ENCODE results near the gene GLO1. TPM values are rescaled to one million over a fixed set of nuclear protein-coding genes. Genes with fewer than 3 reads are reported as not detected.
A peak's percentile ranks its signal among the peaks of the same experiment; 100 is the strongest.
"Not testable (repeated sequence)": the region's sequence is repeated elsewhere in the genome, so short reads cannot be mapped to it uniquely, and the experiment has no call there.

GLO1 gene
- total RNA-seq, 1 experiment from 2014 or later, result 188 TPM

GRCh38 chr6:38701551-38701950 is 1.4 kb downstream of the GLO1 start:
- peak overlapping the region; percentile 73 to 94 for H3K4me3 Mint-ChIP-seq
- Histone ChIP-seq H2BK15ac (ENCODE audit: low read depth, low read length) (no peak overlapping the region), H2BK120ac (ENCODE audit: low read depth, low read length, poor library complexity, severe bottlenecking) (no peak overlapping the region), H3K14ac (ENCODE audit: insufficient read depth, low read length) (no peak overlapping the region), H3T11ph (ENCODE audit: low read length) (no peak overlapping the region), H4K20me1 (ENCODE audit: control insufficient read depth, insufficient read depth, insufficient read length) (no peaks in the 10 kb centered on the region), H4K5ac (ENCODE audit: insufficient read length, low read depth, low read length) (no peak overlapping the region), H2BK12ac (ENCODE audit: insufficient read length, low read depth, low read length) (no peak overlapping the region), H3K18ac (ENCODE audit: insufficient read length, low read depth, low read length) (no peak overlapping the region), H3K56ac (ENCODE audit: insufficient read length, low read depth, low read length) (no peak overlapping the region), H3K23ac (ENCODE audit: insufficient read length, low read depth, low read length) (no peak overlapping the region), H2BK5ac (ENCODE audit: insufficient read length, low read length) (no peak overlapping the region), H2AK5ac (ENCODE audit: insufficient read length, low read length) (no peak overlapping the region), H3K23me2 (ENCODE audit: insufficient read length, low read depth, low read length, poor library complexity, severe bottlenecking) (peaks cover 6% of the 10 kb centered on the region), H3K27me3 (ENCODE audit: insufficient read depth, low read length) (no peaks in the 10 kb centered on the region), H3K9ac (ENCODE audit: extremely low read depth, insufficient read length, low read length) (no peak overlapping the region), H3K4me1 (ENCODE audit: insufficient read depth, low read length) (no peaks in the 10 kb centered on the region), H3K27ac (ENCODE audit: insufficient read length, low read depth, low read length) (no peak overlapping the region), H3K4ac (ENCODE audit: low read depth, low read length) (no peak overlapping the region), H3K9me3 (ENCODE audit: control insufficient read depth, low read depth, low read length) (no peaks in the 10 kb centered on the region), H3K4me2 (ENCODE audit: insufficient read depth, insufficient read length, low read length) (peak overlapping the region; percentile 53), H2AFZ (ENCODE audit: low read length) (no peak overlapping the region), H3K79me2 (ENCODE audit: insufficient read depth, low read length) (peaks cover 20% of the 10 kb centered on the region; the same call in 1 of the 2 replicates), H2BK20ac (ENCODE audit: low read depth, low read length, poor library complexity, severe bottlenecking) (no peak overlapping the region), H4K91ac (ENCODE audit: insufficient read length, low read depth, low read length) (no peak overlapping the region), H3K79me1 (ENCODE audit: insufficient read depth, low read depth, low read length, poor library complexity, severe bottlenecking) (peaks cover 7% of the 10 kb centered on the region), H4K8ac (replicated peaks; ENCODE audit: insufficient read length, low read depth, low read length) (no peak overlapping the region)
- TF ChIP-seq CTCF (conservative IDR thresholded peaks at IDR 0.05), result no peak
- peaks cover 13 to 14% of the 10 kb centered on the region in 2 experiments; a peak in 3 of 4 replicates for H3K4me1 Mint-ChIP-seq
- H3K27ac Mint-ChIP-seq, result no peak overlapping the region
- no CpG with 5 or more reads among the region's 3 CpGs for WGBS (ENCODE audit: extremely low coverage, insufficient read length, low lambda C conversion rate)
- H3K27me3 Mint-ChIP-seq (ENCODE audit: low read depth), result no peaks in the 10 kb centered on the region
- no peak for DNase-seq
- peaks cover 13 to 24% of the 10 kb centered on the region in 2 experiments for H3K9me3 Mint-ChIP-seq
- H3K36me3 Mint-ChIP-seq (ENCODE audit: insufficient read depth in 1 of 3, low read depth in 3 of 3), result peaks cover 34 to 41% (median 36%) of the 10 kb centered on the region in 3 experiments

GRCh38 chr6:38699702-38700101 is 3.2 kb downstream of the GLO1 start:
- H3K9me3 ChIP-seq (ENCODE audit: control insufficient read depth, low read depth, low read length), result not testable (repeated sequence)

More at GRCh38 chr6:38699702-38700101, 3.2 kb downstream of the GLO1 start:
- not testable (repeated sequence) for H3K23me2 ChIP-seq (ENCODE audit: insufficient read length, low read depth, low read length, poor library complexity, severe bottlenecking); H2BK15ac ChIP-seq (ENCODE audit: low read depth, low read length); H3K79me1 ChIP-seq (ENCODE audit: insufficient read depth, low read depth, low read length, poor library complexity, severe bottlenecking); H3K27ac ChIP-seq (ENCODE audit: insufficient read length, low read depth, low read length); H3K14ac ChIP-seq (ENCODE audit: insufficient read depth, low read length); H4K8ac ChIP-seq (replicated peaks; ENCODE audit: insufficient read length, low read depth, low read length); H3K27me3 ChIP-seq (ENCODE audit: insufficient read depth, low read length); H2BK120ac ChIP-seq (ENCODE audit: low read depth, low read length, poor library complexity, severe bottlenecking); H3K18ac ChIP-seq (ENCODE audit: insufficient read length, low read depth, low read length); H2BK12ac ChIP-seq (ENCODE audit: insufficient read length, low read depth, low read length); H3K4me2 ChIP-seq (ENCODE audit: insufficient read depth, insufficient read length, low read length); H3K56ac ChIP-seq (ENCODE audit: insufficient read length, low read depth, low read length); H4K20me1 ChIP-seq (ENCODE audit: control insufficient read depth, insufficient read depth, insufficient read length); H4K5ac ChIP-seq (ENCODE audit: insufficient read length, low read depth, low read length); H2AK5ac ChIP-seq (ENCODE audit: insufficient read length, low read length); H3T11ph ChIP-seq (ENCODE audit: low read length); H2BK5ac ChIP-seq (ENCODE audit: insufficient read length, low read length); H3K4ac ChIP-seq (ENCODE audit: low read depth, low read length); H3K27ac Mint-ChIP-seq; H2AFZ ChIP-seq (ENCODE audit: low read length); H3K4me3 Mint-ChIP-seq; H4K91ac ChIP-seq (ENCODE audit: insufficient read length, low read depth, low read length); H3K27me3 Mint-ChIP-seq (ENCODE audit: low read depth); H3K23ac ChIP-seq (ENCODE audit: insufficient read length, low read depth, low read length); DNase-seq; H3K4me1 ChIP-seq (ENCODE audit: insufficient read depth, low read length); H2BK20ac ChIP-seq (ENCODE audit: low read depth, low read length, poor library complexity, severe bottlenecking); H3K9ac ChIP-seq (ENCODE audit: extremely low read depth, insufficient read length, low read length)
- H3K4me1 Mint-ChIP-seq, result peaks cover 13 to 14% of the 10 kb centered on the region in 2 experiments; a peak in 3 of 4 replicates
- H3K36me3 Mint-ChIP-seq (ENCODE audit: insufficient read depth in 1 of 3, low read depth in 3 of 3), result peaks cover 42 to 49% (median 43%) of the 10 kb centered on the region in 3 experiments
- peaks cover 26% of the 10 kb centered on the region; the same call in 1 of the 2 replicates for H3K79me2 ChIP-seq (ENCODE audit: insufficient read depth, low read length)
- peaks cover 13 to 24% of the 10 kb centered on the region in 2 experiments for H3K9me3 Mint-ChIP-seq
- no CpG with 5 or more reads among the region's 3 CpGs for WGBS (ENCODE audit: extremely low coverage, insufficient read length, low lambda C conversion rate)
